Ureter (tissue), 1 donor: ENCODE measurements around the gene ORC4. TPM values are rescaled to one million over a fixed set of nuclear protein-coding genes. Genes with fewer than 3 reads are reported as not detected.

ENCODE experiments used
- DNase-seq: peaks from one replicate; pipeline ENCODE4 v3.0.0-alpha.2; 2020; ENCODE audit warnings: low spot score
- total RNA-seq: library from RNA; stranded (reverse); gene quantifications from one replicate; pipeline ENCODE4 v1.2.4, GENCODE V29; 2023
- donor health status: DM: yes; HTN: yes; CAD: no.

The ORC4 gene
- total RNA-seq: 47.6 TPM

GRCh38 chr2:148020111-148021058, at the start of gene ORC4:
Gene ORC4 (minus strand): TSS chr2:148020737. CDS start chr2:147975958, 44,779 bp downstream.
- DNase-seq: peak; percentile 99

- DNase-seq: no peak
These were observed 47.3 kb upstream of the ORC4 start for GRCh38 chr2:148067801-148068200.

GRCh38 chr2:148065936-148066335, 45.4 kb upstream of the ORC4 start:
- no peak for DNase-seq

GRCh38 chr2:148063633-148064032, 43.1 kb upstream of the ORC4 start:
- DNase-seq: no peak

GRCh38 chr2:148058641-148059040, 38.1 kb upstream of the ORC4 start:
- DNase-seq: no peak

- no peak for DNase-seq
These were observed 32.1 kb upstream of the ORC4 start for GRCh38 chr2:148052687-148053086.

GRCh38 chr2:148049284-148049683, 28.7 kb upstream of the ORC4 start:
- no peak for DNase-seq

- DNase-seq: no peak
These were observed 28.1 kb upstream of the ORC4 start for GRCh38 chr2:148048475-148049221.

GRCh38 chr2:148046802-148047201, 26.3 kb upstream of the ORC4 start:
- DNase-seq: no peak

GRCh38 chr2:148044322-148044721, 23.8 kb upstream of the ORC4 start:
- no peak for DNase-seq

- no peak for DNase-seq
These were observed 21.7 kb upstream of the ORC4 start for GRCh38 chr2:148042219-148042618.

GRCh38 chr2:148039783-148040182, 19.2 kb upstream of the ORC4 start:
- no peak for DNase-seq

- DNase-seq: no peak
These were observed 11.7 kb upstream of the ORC4 start for GRCh38 chr2:148032215-148032614.

GRCh38 chr2:148031152-148031551, 10.6 kb upstream of the ORC4 start:
- DNase-seq: no peak

- DNase-seq: no peak
These were observed 8.2 kb upstream of the ORC4 start for GRCh38 chr2:148028781-148029180.

- DNase-seq: no peak
These were observed 7.3 kb upstream of the ORC4 start for GRCh38 chr2:148027822-148028221.

- DNase-seq: no peak
These were observed 6.0 kb upstream of the ORC4 start for GRCh38 chr2:148026573-148026972.

- no peak for DNase-seq
These were observed 3.3 kb upstream of the ORC4 start for GRCh38 chr2:148023861-148024260.

GRCh38 chr2:148022882-148023281, 2.3 kb upstream of the ORC4 start:
- no peak for DNase-seq

- no peak for DNase-seq
These were observed 1.8 kb upstream of the ORC4 start for GRCh38 chr2:148022351-148022750.

- no peak for DNase-seq
These were observed 1.3 kb upstream of the ORC4 start for GRCh38 chr2:148021886-148022285.

- no peak for DNase-seq
These were observed 723 bp upstream of the ORC4 start, which contains the start of gene MBD5 for GRCh38 chr2:148021059-148021861. Gene MBD5 (plus strand): TSS chr2:148021091.
